Esophagus muscularis mucosa (tissue), 4 donors: ENCODE measurements around the gene PCDHB6. TPM values are rescaled to one million over a fixed set of nuclear protein-coding genes. Genes with fewer than 3 reads are reported as not detected.
A peak's percentile ranks its signal among the peaks of the same experiment; 100 is the strongest.
"Not testable (repeated sequence)": the region's sequence is repeated elsewhere in the genome, so short reads cannot be mapped to it uniquely, and the experiment has no call there.

Source experiments
- DNase-seq: peaks from one replicate; pipeline ENCODE4 v3.0.0-alpha.2; 2017; ENCODE audit errors: extremely low spot score
- H3K27ac ChIP-seq, 4 donors: fragments of 200-600 bp; sonication (generic); replicated peaks in 1 of 4; 1 replicate in 3 of 4; 2 replicates in 1 of 4; pipeline ENCODE4 v1.5.1; 2016 to 2019; ENCODE audit warnings: mild to moderate bottlenecking in 1 of 4
- H3K27me3 ChIP-seq, 4 donors: fragments of 200-600 bp; sonication (generic); one replicate each; pipeline versions ENCODE4 v1.5.1 to v1.6.0; 2016 to 2019
- H3K36me3 ChIP-seq, 4 donors: fragments of 200-600 bp; sonication (generic); one replicate each; pipeline ENCODE4 v1.5.1; 2016 to 2019
- H3K4me1 ChIP-seq, 4 donors: fragments of 200-600 bp; sonication (generic); one replicate each; pipeline ENCODE4 v1.5.1; 2016 to 2019
- H3K4me3 ChIP-seq, 4 donors: fragments of 200-600 bp; sonication (generic); 1 replicate in 2 of 4; 2 replicates in 2 of 4; pipeline ENCODE4 v1.5.1; 2016 to 2019; ENCODE audit warnings: mild to moderate bottlenecking in 4 of 4, moderate library complexity in 1 of 4
- H3K9me3 ChIP-seq, 4 donors: fragments of 200-600 bp; sonication (generic); 1 replicate in 3 of 4; 2 replicates in 1 of 4; pipeline ENCODE4 v1.5.1; 2016 to 2019
- CTCF ChIP-seq, 3 experiments: fragments of 200-600 bp in 2 of 3; fragments of 450-650 bp in 1 of 3; sonication (generic) in 2 of 3; IDR thresholded peaks; one replicate each; pipeline ENCODE4 v1.5.1; 2017 to 2019; ENCODE audit warnings: antibody characterized with exemption in 3 of 3, mild to moderate bottlenecking in 2 of 3, moderate library complexity in 1 of 3
- EP300 ChIP-seq: sonication (generic); formaldehyde crosslinking; IDR thresholded peaks from one replicate; pipeline ENCODE4 v1.6.1; 2017; ENCODE audit warnings: antibody characterized with exemption
- POLR2A ChIP-seq: fragments of 450-650 bp; IDR thresholded peaks from one replicate; pipeline ENCODE4 v1.6.1; 2017; ENCODE audit warnings: antibody characterized with exemption, moderate library complexity, mild to moderate bottlenecking, low read depth
- POLR2AphosphoS5 ChIP-seq, 2 donors: sonication (generic); formaldehyde crosslinking; IDR thresholded peaks; one replicate each; pipeline ENCODE4 v1.6.1; 2017; ENCODE audit warnings: antibody characterized with exemption in 2 of 2
- WGBS: methylation state at CpG from one replicate; pipeline ENCODE4 v1.1.5; 2018; 5-methylcytosine and 5-hydroxymethylcytosine counted together
- intact Hi-C: fragments of 100-400 bp; cut with DNase I; formaldehyde crosslinking; loops from one replicate; pipeline ENCODE4 v1.15.1; 2023
- total RNA-seq, 4 donors: library from RNA; depleted of rRNA; stranded (reverse); fragments of >200 nt; gene quantifications; one replicate each; pipeline versions ENCODE4 v1.1.0 to v1.2.1, GENCODE V29; 2016

PCDHB6 gene
- total RNA-seq, 4 donors from 2014 or later: 0.46 to 1.1 (median 0.83) TPM

- 9% methylated on average over 8 of the region's 10 CpGs for WGBS
- intact Hi-C loops: no loop called here
- Histone ChIP-seq H3K27ac (no peak within 1 kb of the TSS), H3K36me3 (no peaks in the 10 kb centered on the region), H3K4me3 (peak within 1 kb of the TSS in 3 of 4 donors; percentile 23 to 44 (median 35)), H3K4me1 (no peaks in the 10 kb centered on the region), H3K9me3 (peaks cover 0 to 87% (median 71%) of the 10 kb centered on the region in 4 donors), H3K27me3 (peaks cover 0 to 26% (median 0%) of the 10 kb centered on the region in 4 donors)
- TF ChIP-seq POLR2A (no peak), POLR2AphosphoS5 (IDR thresholded peaks at IDR 0.05) (no peak), CTCF (IDR thresholded peaks at IDR 0.05) (peak in 2 of 3 experiments; percentile 26 to 43)
- no peak for DNase-seq
Observed at GRCh38 chr5:141192110-141192725, 42.4 kb downstream of the PCDHB6 start, which contains the start of gene PCDHB10. Gene PCDHB10, plus strand, starts transcription at chr5:141192353. Its CDS starts 200 bp downstream, at chr5:141192553.

- H3K27ac ChIP-seq, DNase-seq, intact Hi-C loops, H3K4me1 ChIP-seq, H3K4me3 ChIP-seq, H3K36me3 ChIP-seq, H3K27me3 ChIP-seq: not testable (repeated sequence)
- WGBS: 26% methylated on average over 11 of the region's 37 CpGs
- H3K9me3 ChIP-seq: peaks cover 0 to 91% (median 78%) of the 10 kb centered on the region in 4 donors
Observed at GRCh38 chr5:141194332-141194731, 44.5 kb downstream of the PCDHB6 start.

GRCh38 chr5:141196363-141196762 lies 46.5 kb downstream of the PCDHB6 start:
- H3K27ac ChIP-seq: no peak overlapping the region
- TF ChIP-seq POLR2A: no peak
- no peak for TF ChIP-seq EP300
- no peak for TF ChIP-seq CTCF (IDR thresholded peaks at IDR 0.05)
- TF ChIP-seq POLR2AphosphoS5 (IDR thresholded peaks at IDR 0.05): no peak
- peaks cover 0 to 90% (median 80%) of the 10 kb centered on the region in 4 donors for H3K9me3 ChIP-seq
- H3K27me3 ChIP-seq: peaks cover 0 to 6% (median 0%) of the 10 kb centered on the region in 4 donors
- H3K4me3 ChIP-seq: no peak overlapping the region
- DNase-seq: no peak
- H3K4me1 ChIP-seq: no peaks in the 10 kb centered on the region
- WGBS: 57% methylated on average over 3 of the region's 3 CpGs
- no peaks in the 10 kb centered on the region for H3K36me3 ChIP-seq
- intact Hi-C loops: no loop called here

- Histone ChIP-seq H3K4me1 (no peaks in the 10 kb centered on the region), H3K27me3 (peaks cover 0 to 18% (median 0%) of the 10 kb centered on the region in 4 donors), H3K27ac (no peak within 1 kb of the TSS), H3K36me3 (no peaks in the 10 kb centered on the region), H3K9me3 (peaks cover 0 to 94% (median 82%) of the 10 kb centered on the region in 4 donors), H3K4me3 (peak within 1 kb of the TSS in 2 of 4 donors; percentile 10 to 22)
- no peak for DNase-seq
- TF ChIP-seq POLR2AphosphoS5 (IDR thresholded peaks at IDR 0.05) (no peak), EP300 (no peak), POLR2A (no peak), CTCF (IDR thresholded peaks at IDR 0.05) (no peak)
- intact Hi-C loops: no loop called here
- WGBS: 44% methylated on average over 21 of the region's 21 CpGs
Observed at GRCh38 chr5:141199359-141200235, 49.7 kb downstream of the PCDHB6 start, which contains the start of gene PCDHB11. Gene PCDHB11, plus strand, starts transcription at chr5:141199627. Its CDS starts 148 bp downstream, at chr5:141199775.

- Histone ChIP-seq H3K27me3 (peaks cover 0 to 16% (median 0%) of the 10 kb centered on the region in 4 donors), H3K9me3 (peaks cover 0 to 94% (median 78%) of the 10 kb centered on the region in 4 donors)
- intact Hi-C loops, H3K4me3 ChIP-seq, H3K27ac ChIP-seq, H3K4me1 ChIP-seq, DNase-seq, H3K36me3 ChIP-seq: not testable (repeated sequence)
- 26% methylated on average over 17 of the region's 38 CpGs for WGBS
Observed at GRCh38 chr5:141201126-141201525, 51.3 kb downstream of the PCDHB6 start.

GRCh38 chr5:141201646-141202045 lies 51.8 kb downstream of the PCDHB6 start:
- WGBS: 20% methylated on average over 7 of the region's 35 CpGs
- Histone ChIP-seq H3K9me3 (peaks cover 0 to 92% (median 77%) of the 10 kb centered on the region in 4 donors), H3K27me3 (peaks cover 0 to 16% (median 0%) of the 10 kb centered on the region in 4 donors)
- H3K4me1 ChIP-seq, intact Hi-C loops, H3K27ac ChIP-seq, H3K36me3 ChIP-seq, DNase-seq, H3K4me3 ChIP-seq: not testable (repeated sequence)
